OCI-LY1 (cell line): Measurements from ENCODE around the gene NUMA1.
A peak's percentile ranks its signal among the peaks of the same experiment; 100 is the strongest.

Experiments used
- H2AFZ ChIP-seq: fragments of 200-600 bp; sonication (generic), shearing (Covaris generic); 2 replicates; pipeline ENCODE4 v1.6.0; 2014; ENCODE audit warnings: antibody characterized with exemption, mild to moderate bottlenecking, low read length
- H3F3A ChIP-seq: fragments of 200-600 bp; sonication (generic), shearing (Covaris generic); 2 replicates; pipeline ENCODE4 v1.6.0; 2014; ENCODE audit warnings: mild to moderate bottlenecking, antibody characterized with exemption, low read length, moderate library complexity; ENCODE audit not compliant: insufficient read depth
- H3K27ac ChIP-seq: fragments of 200-600 bp; sonication (generic); 2 replicates; pipeline ENCODE4 v1.5.1; 2014; ENCODE audit warnings: low read length, mixed run types, mild to moderate bottlenecking, low read depth; ENCODE audit not compliant: poor library complexity, severe bottlenecking
- H3K27me3 ChIP-seq: fragments of 200-600 bp; sonication (generic); 2 replicates; pipeline ENCODE4 v1.6.0; 2014; ENCODE audit warnings: antibody characterized with exemption, mild to moderate bottlenecking, low read length, moderate library complexity; ENCODE audit not compliant: insufficient read depth
- H3K36me3 ChIP-seq: fragments of 200-600 bp; sonication (generic); 2 replicates; pipeline ENCODE4 v1.6.1; 2014; ENCODE audit warnings: mild to moderate bottlenecking, antibody characterized with exemption, low read length, moderate library complexity, mixed read lengths; ENCODE audit not compliant: insufficient read depth
- H3K4me1 ChIP-seq: fragments of 200-600 bp; sonication (generic); 2 replicates; pipeline ENCODE4 v1.5.1; 2014; ENCODE audit warnings: mild to moderate bottlenecking, low read length, moderate library complexity; ENCODE audit not compliant: insufficient read depth, severe bottlenecking
- H3K4me2 ChIP-seq: fragments of 200-600 bp; sonication (generic), shearing (Covaris generic); 2 replicates; pipeline ENCODE4 v1.6.1; 2014; ENCODE audit warnings: low read length
- H3K4me3 ChIP-seq: fragments of 200-600 bp; sonication (generic); 2 replicates; pipeline ENCODE4 v1.5.1; 2014; ENCODE audit warnings: low read length, low read depth, mild to moderate bottlenecking, mixed read lengths; ENCODE audit not compliant: poor library complexity, severe bottlenecking
- H3K79me2 ChIP-seq: fragments of 200-600 bp; shearing (Covaris generic); 2 replicates; pipeline ENCODE4 v1.6.1; 2016; ENCODE audit warnings: mixed run types, low read length, mixed read lengths; ENCODE audit not compliant: insufficient read depth
- H3K9ac ChIP-seq: fragments of 200-600 bp; sonication (generic), shearing (Covaris generic); 2 replicates; pipeline ENCODE4 v1.6.1; 2014; ENCODE audit warnings: mild to moderate bottlenecking, low read length, mixed read lengths
- H3K9me2 ChIP-seq: fragments of 200-600 bp; sonication (generic), shearing (Covaris generic); 2 replicates; pipeline ENCODE4 v1.6.1; 2014; ENCODE audit warnings: low read depth, mild to moderate bottlenecking, low read length, mixed read lengths
- H3K9me3 ChIP-seq: fragments of 200-600 bp; shearing (Covaris generic); 2 replicates; pipeline ENCODE4 v1.6.1; 2014; ENCODE audit warnings: low read length, mixed read lengths
- H4K20me1 ChIP-seq: fragments of 200-600 bp; sonication (generic), shearing (Covaris generic); 2 replicates; pipeline ENCODE4 v1.6.0; 2016; ENCODE audit warnings: mild to moderate bottlenecking, low read length; ENCODE audit not compliant: insufficient read depth
- EZH2 ChIP-seq: fragments of 200-600 bp; sonication (generic), shearing (Covaris generic); IDR thresholded peaks from 2 replicates; pipeline ENCODE4 v1.8.0; 2017; ENCODE audit warnings: borderline replicate concordance, mixed run types, mild to moderate bottlenecking, antibody characterized with exemption, low read length, moderate library complexity, mixed read lengths
- TF ChIP-seq, protein P1 (sequence below): fragments of 200-600 bp; sonication (generic), shearing (Covaris generic); IDR thresholded peaks from 2 replicates; pipeline ENCODE4 v1.5.1; 2017; ENCODE audit warnings: mild to moderate bottlenecking, antibody characterized with exemption, low read length, moderate library complexity, mixed read lengths

NUMA1 gene

DNA sequence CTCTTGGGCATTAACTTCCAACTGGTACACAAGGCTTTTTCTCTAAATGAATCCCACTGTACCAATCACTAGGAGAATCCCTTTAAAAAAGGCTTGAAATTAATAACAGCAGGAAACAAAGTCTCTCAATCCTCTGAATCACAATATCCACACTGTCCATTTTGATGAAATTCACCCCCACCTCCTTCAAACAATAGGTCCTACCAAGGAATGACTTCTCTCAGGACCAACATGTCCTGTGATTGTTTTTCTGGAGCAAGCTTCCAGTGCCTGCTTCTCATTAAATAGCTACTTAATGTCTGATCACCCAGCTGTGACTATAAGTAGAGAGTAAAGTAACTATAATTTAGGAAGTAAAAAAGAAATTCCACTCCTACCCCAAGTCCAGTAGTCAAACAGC lies 13.1 kb downstream of the NUMA1 start:
- Histone ChIP-seq H3K4me2 (no peak overlapping the region), H3K9ac (no peak overlapping the region), H3K4me3 (no peak overlapping the region), H3K9me3 (no peaks in the 10 kb centered on the region), H4K20me1 (no peaks in the 10 kb centered on the region), H3K27ac (no peak overlapping the region), H3K27me3 (no peaks in the 10 kb centered on the region), H3F3A (no peaks in the 10 kb centered on the region), H3K9me2 (no peaks in the 10 kb centered on the region), H3K79me2 (peaks cover 54% of the 10 kb centered on the region), H2AFZ (no peak overlapping the region), H3K4me1 (peaks cover 34% of the 10 kb centered on the region), H3K36me3 (peaks cover 41% of the 10 kb centered on the region)
- no peak for TF ChIP-seq EZH2
- TF ChIP-seq, protein P1, sequence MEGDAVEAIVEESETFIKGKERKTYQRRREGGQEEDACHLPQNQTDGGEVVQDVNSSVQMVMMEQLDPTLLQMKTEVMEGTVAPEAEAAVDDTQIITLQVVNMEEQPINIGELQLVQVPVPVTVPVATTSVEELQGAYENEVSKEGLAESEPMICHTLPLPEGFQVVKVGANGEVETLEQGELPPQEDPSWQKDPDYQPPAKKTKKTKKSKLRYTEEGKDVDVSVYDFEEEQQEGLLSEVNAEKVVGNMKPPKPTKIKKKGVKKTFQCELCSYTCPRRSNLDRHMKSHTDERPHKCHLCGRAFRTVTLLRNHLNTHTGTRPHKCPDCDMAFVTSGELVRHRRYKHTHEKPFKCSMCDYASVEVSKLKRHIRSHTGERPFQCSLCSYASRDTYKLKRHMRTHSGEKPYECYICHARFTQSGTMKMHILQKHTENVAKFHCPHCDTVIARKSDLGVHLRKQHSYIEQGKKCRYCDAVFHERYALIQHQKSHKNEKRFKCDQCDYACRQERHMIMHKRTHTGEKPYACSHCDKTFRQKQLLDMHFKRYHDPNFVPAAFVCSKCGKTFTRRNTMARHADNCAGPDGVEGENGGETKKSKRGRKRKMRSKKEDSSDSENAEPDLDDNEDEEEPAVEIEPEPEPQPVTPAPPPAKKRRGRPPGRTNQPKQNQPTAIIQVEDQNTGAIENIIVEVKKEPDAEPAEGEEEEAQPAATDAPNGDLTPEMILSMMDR: no peak

- Histone ChIP-seq H3K4me2 (no peak overlapping the region), H3K9me2 (no peaks in the 10 kb centered on the region), H3F3A (no peaks in the 10 kb centered on the region), H3K9ac (no peak overlapping the region), H3K4me1 (peaks cover 34% of the 10 kb centered on the region), H3K9me3 (no peaks in the 10 kb centered on the region), H3K36me3 (peaks cover 41% of the 10 kb centered on the region), H3K27ac (no peak overlapping the region), H2AFZ (no peak overlapping the region), H3K79me2 (peaks cover 50% of the 10 kb centered on the region), H3K27me3 (no peaks in the 10 kb centered on the region), H4K20me1 (no peaks in the 10 kb centered on the region), H3K4me3 (no peak overlapping the region)
- TF ChIP-seq, protein P1: no peak
- no peak for TF ChIP-seq EZH2
Measured at GRCh38 chr11:72066855-72067254, 13.5 kb downstream of the NUMA1 start.

DNA sequence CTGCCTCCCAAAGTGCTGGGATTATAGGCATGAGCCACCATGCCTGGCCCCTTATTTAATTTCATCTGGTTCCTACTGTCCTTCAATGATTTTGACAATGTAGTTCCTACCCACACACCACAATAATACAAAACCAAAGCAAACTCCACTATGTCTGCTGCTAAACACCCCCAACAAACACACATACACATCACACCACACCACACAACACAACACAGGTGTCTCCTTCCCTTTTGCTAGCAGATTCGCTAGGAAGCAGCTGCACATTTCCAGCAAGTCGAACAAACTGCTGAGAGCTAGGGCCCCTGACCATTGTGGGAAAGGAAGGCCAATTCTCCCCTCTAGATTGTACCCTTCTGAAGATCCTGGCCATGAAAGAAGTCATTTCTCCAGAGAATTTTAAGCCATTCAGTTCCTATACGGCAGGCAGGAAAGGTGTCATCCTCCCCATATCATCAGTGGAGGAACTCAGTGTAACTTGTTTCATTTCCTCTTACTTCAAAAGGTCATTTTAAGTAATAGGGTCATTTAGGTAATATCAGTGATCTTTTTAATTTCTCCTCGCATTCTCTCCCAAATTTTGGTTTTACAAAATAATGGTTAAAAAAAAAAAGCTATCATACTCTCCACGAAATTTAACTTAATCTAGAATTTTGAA lies 18.5 kb downstream of the NUMA1 start:
- peaks cover 26% of the 10 kb centered on the region for H3K79me2 ChIP-seq
- no peaks in the 10 kb centered on the region for H3K9me2 ChIP-seq
- H3K27me3 ChIP-seq: no peaks in the 10 kb centered on the region
- H3K4me3 ChIP-seq: no peak overlapping the region
- H3K27ac ChIP-seq: peak overlapping the region; percentile 38
- H3K4me2 ChIP-seq: peak overlapping the region; percentile 5; the same call in 1 of the 2 replicates
- TF ChIP-seq, protein P1: no peak
- no peak for TF ChIP-seq EZH2
- no peaks in the 10 kb centered on the region for H3K9me3 ChIP-seq
- H3K4me1 ChIP-seq: peaks cover 7% of the 10 kb centered on the region
- H4K20me1 ChIP-seq: no peaks in the 10 kb centered on the region
- H3F3A ChIP-seq: no peaks in the 10 kb centered on the region
- no peak overlapping the region; the same call in 1 of the 2 replicates for H3K9ac ChIP-seq
- no peak overlapping the region for H2AFZ ChIP-seq
- H3K36me3 ChIP-seq: peaks cover 39% of the 10 kb centered on the region
